Body of pancreas (tissue), 4 donors: Measurements from ENCODE around the gene CLEC4M. TPM values are rescaled to one million over a fixed set of nuclear protein-coding genes. Genes with fewer than 3 reads are reported as not detected.

Source experiments
- ATAC-seq: fragments of 150-250 bp; one replicate; pipeline ENCODE4 v1.9.1; 2016
- DNase-seq, 4 donors: peaks; one replicate each; pipeline ENCODE4 v3.0.0-alpha.2; 2019
- H3K27ac ChIP-seq, 4 donors: fragments of 200-600 bp; sonication (generic); 1 replicate in 3 of 4; 2 replicates in 1 of 4; pipeline versions ENCODE4 v1.5.1 to v1.6.1; 2016 to 2019; ENCODE audit warnings: mild to moderate bottlenecking in 1 of 4, mixed read lengths in 1 of 4, moderate library complexity in 1 of 4
- H3K27me3 ChIP-seq, 2 donors: fragments of 200-600 bp; sonication (generic); one replicate each; pipeline ENCODE4 v1.6.0; 2016; ENCODE audit warnings: mild to moderate bottlenecking in 1 of 2
- H3K36me3 ChIP-seq, 2 donors: fragments of 200-600 bp; sonication (generic); replicated peaks in 1 of 2; 2 replicates each; pipeline ENCODE4 v1.5.1; 2016; ENCODE audit warnings: low read depth in 2 of 2; ENCODE audit not compliant: insufficient read depth in 1 of 2
- H3K4me1 ChIP-seq: fragments of 200-600 bp; sonication (generic); one replicate; pipeline ENCODE4 v1.6.0; 2016
- H3K4me3 ChIP-seq, 2 donors: fragments of 200-600 bp; sonication (generic); 1 replicate in 1 of 2; 2 replicates in 1 of 2; pipeline ENCODE4 v1.5.1; 2016 to 2019
- H3K9me3 ChIP-seq, 3 donors: fragments of 200-600 bp; sonication (generic); 1 replicate in 2 of 3; 2 replicates in 1 of 3; pipeline ENCODE4 v1.5.1; 2016
- POLR2A ChIP-seq, 3 donors: fragments of 450-650 bp; IDR thresholded peaks; one replicate each; pipeline ENCODE4 v1.6.1; 2016; ENCODE audit warnings: antibody characterized with exemption in 3 of 3, mild to moderate bottlenecking in 2 of 3
- WGBS, 2 donors: methylation state at CpG; one replicate each; pipeline ENCODE4 v1.1.5; 2017; 5-methylcytosine and 5-hydroxymethylcytosine counted together
- intact Hi-C: fragments of 100-400 bp; cut with DNase I; formaldehyde crosslinking; loops from one replicate; pipeline ENCODE4 v1.15.1; 2023
- total RNA-seq, 2 donors: library from RNA; depleted of rRNA; stranded (reverse); fragments of >200 nt; gene quantifications; one replicate each; pipeline ENCODE4 v1.1.0, GENCODE V29; 2016
- TF ChIP-seq, protein P1 (sequence below), 7 experiments: fragments of 450-650 bp in 4 of 7; fragments of 200-600 bp in 3 of 7; sonication (generic) in 3 of 7; IDR thresholded peaks; one replicate each; pipeline ENCODE4 v1.5.1; 2016 to 2019; ENCODE audit warnings: antibody characterized with exemption in 7 of 7

CLEC4M gene
- total RNA-seq, 2 donors from 2014 or later = not detected

DNA sequence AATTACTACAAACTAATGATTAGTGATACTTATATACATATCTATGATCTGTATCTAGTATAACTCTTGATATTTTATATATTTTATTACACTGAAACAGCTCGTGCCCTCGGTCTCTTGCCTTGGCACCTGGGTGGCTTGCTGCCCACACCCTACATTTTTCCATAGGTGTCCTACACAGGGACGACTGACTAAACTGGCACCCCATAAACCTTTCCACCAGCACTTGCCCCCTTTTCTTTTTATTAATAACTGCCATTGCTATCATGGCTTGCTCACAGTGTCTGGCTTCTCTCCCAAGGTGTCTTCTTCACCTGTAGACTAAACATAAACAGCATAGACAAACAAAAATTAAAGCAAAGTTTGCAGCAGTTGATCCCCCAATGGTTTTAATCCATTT lies 30.4 kb downstream of the CLEC4M start:
- 67 to 77% methylated on average over 3 of the region's 3 CpGs for WGBS, 2 donors
- peaks cover 10% of the 10 kb centered on the region for H3K4me1 ChIP-seq
- no peak overlapping the region for H3K27ac ChIP-seq
- no peak for TF ChIP-seq POLR2A (IDR thresholded peaks at IDR 0.05)
- TF ChIP-seq, protein P1, sequence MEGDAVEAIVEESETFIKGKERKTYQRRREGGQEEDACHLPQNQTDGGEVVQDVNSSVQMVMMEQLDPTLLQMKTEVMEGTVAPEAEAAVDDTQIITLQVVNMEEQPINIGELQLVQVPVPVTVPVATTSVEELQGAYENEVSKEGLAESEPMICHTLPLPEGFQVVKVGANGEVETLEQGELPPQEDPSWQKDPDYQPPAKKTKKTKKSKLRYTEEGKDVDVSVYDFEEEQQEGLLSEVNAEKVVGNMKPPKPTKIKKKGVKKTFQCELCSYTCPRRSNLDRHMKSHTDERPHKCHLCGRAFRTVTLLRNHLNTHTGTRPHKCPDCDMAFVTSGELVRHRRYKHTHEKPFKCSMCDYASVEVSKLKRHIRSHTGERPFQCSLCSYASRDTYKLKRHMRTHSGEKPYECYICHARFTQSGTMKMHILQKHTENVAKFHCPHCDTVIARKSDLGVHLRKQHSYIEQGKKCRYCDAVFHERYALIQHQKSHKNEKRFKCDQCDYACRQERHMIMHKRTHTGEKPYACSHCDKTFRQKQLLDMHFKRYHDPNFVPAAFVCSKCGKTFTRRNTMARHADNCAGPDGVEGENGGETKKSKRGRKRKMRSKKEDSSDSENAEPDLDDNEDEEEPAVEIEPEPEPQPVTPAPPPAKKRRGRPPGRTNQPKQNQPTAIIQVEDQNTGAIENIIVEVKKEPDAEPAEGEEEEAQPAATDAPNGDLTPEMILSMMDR (IDR thresholded peaks at IDR 0.05) = no peak
- no peaks in the 10 kb centered on the region for H3K36me3 ChIP-seq
- peaks cover 0 to 26% of the 10 kb centered on the region in 2 donors for H3K27me3 ChIP-seq
- no peaks in the 10 kb centered on the region for H3K9me3 ChIP-seq
- no peak for ATAC-seq
- H3K4me3 ChIP-seq = no peak overlapping the region
- DNase-seq = no peak
- intact Hi-C loops = loop anchor here (10.0 kb wide), 1 partner anchor 689 kb away; no protein-coding TSS in a partner anchor

DNA sequence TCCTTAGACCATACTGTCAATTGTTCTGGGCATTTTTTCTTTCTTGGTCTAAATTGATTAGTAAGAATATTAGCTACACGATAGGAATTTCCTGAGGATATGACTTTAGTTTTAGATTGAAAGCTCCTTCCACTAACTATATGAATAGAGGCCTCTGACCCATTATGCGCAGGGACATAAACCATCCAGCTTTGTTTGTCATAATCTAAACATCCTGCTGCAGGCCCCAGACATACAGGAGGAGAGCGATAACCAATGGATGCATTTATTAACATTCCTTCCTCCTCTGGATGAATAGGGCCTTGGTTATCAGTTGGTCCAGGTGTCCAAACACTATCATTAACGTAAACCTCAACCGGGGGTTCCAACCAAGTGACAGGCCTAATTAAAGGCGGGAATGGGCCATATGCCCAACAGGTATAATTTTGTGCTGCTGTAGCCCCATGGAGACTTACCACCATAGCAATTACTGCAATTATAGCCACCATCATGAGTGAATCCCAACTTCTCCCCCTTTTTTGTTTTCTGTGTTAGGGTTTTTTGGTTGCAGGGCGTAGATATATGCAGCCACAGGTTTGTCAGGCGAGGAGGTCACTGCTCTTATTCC lies 32.6 kb downstream of the CLEC4M start:
- DNase-seq (no peak), ATAC-seq (no peak)
- H3K27ac ChIP-seq = no peak overlapping the region
- H3K4me3 ChIP-seq = no peak overlapping the region
- H3K36me3 ChIP-seq = no peaks in the 10 kb centered on the region
- TF ChIP-seq POLR2A (IDR thresholded peaks at IDR 0.05) = no peak
- TF ChIP-seq, protein P1 (IDR thresholded peaks at IDR 0.05) = no peak
- no peaks in the 10 kb centered on the region for H3K9me3 ChIP-seq
- intact Hi-C loops = loop anchor here (10.0 kb wide), 1 partner anchor 691 kb away; no protein-coding TSS in a partner anchor
- H3K27me3 ChIP-seq = peaks cover 0 to 9% of the 10 kb centered on the region in 2 donors
- no peaks in the 10 kb centered on the region for H3K4me1 ChIP-seq
- WGBS, 2 donors = 49 to 62% methylated on average over 8 of the region's 8 CpGs

DNA sequence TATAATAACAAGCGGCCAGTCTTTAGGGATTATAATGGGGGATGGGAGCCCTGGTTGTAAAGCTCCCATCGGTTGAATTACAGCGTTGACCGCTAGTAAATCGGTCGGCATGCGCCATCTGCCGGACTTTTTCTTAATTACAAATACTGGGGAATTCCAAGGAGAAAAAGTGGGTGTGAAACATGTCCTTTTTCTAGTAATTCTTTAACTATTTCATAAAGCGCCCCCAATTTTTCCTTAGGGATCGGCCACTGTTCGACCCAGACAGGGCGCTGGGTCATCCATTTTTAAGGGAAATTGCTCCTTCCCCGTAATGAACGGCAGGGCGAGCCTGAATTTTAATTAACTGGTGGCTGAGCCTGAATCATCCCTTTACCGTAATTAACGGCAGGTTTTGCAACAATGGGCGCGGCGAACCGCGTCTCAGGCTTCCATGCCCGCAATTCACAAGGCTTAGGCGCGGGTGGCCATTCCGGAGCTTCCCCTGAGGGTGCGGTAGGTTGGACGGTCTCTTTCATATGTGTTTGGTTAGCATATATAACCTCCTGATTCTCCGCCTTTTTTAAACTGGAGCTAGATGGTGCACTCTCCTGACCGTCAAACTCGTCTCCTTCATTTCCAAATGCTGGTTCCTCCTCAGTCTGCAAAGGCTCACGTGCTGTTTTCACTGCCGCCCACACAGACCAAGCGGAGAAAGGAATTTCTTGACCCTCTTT lies 36.8 kb downstream of the CLEC4M start:
- H3K27ac ChIP-seq = no peak overlapping the region
- ATAC-seq (peak; percentile 59), DNase-seq (peak; percentile 68 to 78 (median 72))
- H3K9me3 ChIP-seq = no peaks in the 10 kb centered on the region
- TF ChIP-seq, protein P1 (IDR thresholded peaks at IDR 0.05) = peak; percentile 33 to 89 (median 59)
- no peak for TF ChIP-seq POLR2A (IDR thresholded peaks at IDR 0.05)
- peaks cover 0 to 9% of the 10 kb centered on the region in 2 donors for H3K27me3 ChIP-seq
- H3K4me1 ChIP-seq = no peaks in the 10 kb centered on the region
- no peak overlapping the region for H3K4me3 ChIP-seq
- WGBS, 2 donors = 2 to 4% methylated on average over 33 to 34 of the region's 34 CpGs
- H3K36me3 ChIP-seq = no peaks in the 10 kb centered on the region
- intact Hi-C loops = loop anchor here (5.0 to 10.0 kb wide), 4 partner anchors 115 to 695 kb away; partner anchors contain the start of gene TRAPPC5

DNA sequence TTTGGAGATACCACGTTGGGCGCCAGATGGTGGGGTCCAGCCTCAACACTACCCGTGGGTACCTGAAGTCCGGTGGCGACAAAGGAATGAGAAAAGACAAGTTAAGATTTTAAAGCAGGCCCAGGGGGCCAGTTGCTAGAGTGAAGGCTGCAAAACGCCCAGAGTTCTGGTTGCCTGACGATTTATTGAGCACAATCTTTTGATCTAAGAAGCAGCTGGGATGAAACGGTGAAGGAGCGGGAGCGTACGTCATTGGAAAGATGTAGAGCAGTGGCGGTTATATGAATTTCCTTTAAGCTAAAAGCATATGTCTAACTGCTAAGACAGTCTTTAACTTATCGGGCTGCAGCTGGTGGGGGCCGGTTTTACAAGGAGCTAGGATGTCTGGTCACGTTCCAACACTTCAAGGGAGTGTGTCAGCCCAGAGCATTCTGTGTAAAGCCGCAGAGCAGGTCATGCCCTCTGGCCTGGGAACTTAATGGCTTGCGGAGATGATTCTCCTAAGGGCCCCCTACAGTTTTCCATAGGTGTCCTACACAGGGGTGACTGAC lies 38.1 kb downstream of the CLEC4M start:
- DNase-seq = no peak
- intact Hi-C loops = loop anchor here (5.0 to 10.0 kb wide), 3 partner anchors 116 to 446 kb away; partner anchors contain the start of gene TRAPPC5
- H3K4me3 ChIP-seq = no peak overlapping the region
- no peaks in the 10 kb centered on the region for H3K4me1 ChIP-seq
- no peaks in the 10 kb centered on the region for H3K36me3 ChIP-seq
- no peak for ATAC-seq
- 79 to 83% methylated on average over 17 of the region's 17 CpGs for WGBS, 2 donors
- peaks cover 0 to 9% of the 10 kb centered on the region in 2 donors for H3K27me3 ChIP-seq
- H3K27ac ChIP-seq = no peak overlapping the region
- TF ChIP-seq, protein P1 (IDR thresholded peaks at IDR 0.05) = no peak
- no peak for TF ChIP-seq POLR2A (IDR thresholded peaks at IDR 0.05)
- H3K9me3 ChIP-seq = no peaks in the 10 kb centered on the region
